ENCODE data around the gene FHL2. TPM values are rescaled to one million over a fixed set of nuclear protein-coding genes. Genes with fewer than 3 reads are reported as not detected.
A peak's percentile ranks its signal among the peaks of the same experiment; 100 is the strongest.

FHL2 gene
- total and polyA plus RNA-seq, 9 of the 15 experiments (the other 6 are each of a cell fraction or from before 2014, with no cell fraction given) = 7.5 to 33.1 (median 23.9) TPM

GRCh38 chr2:105398336-105399206, at the start of gene FHL2 (continued):
- TF ChIP-seq ZKSCAN8 (CRISPR knock-in tag; IDR thresholded peaks at IDR 0.05) (no peak), THRA (IDR thresholded peaks at IDR 0.05) (no peak), PHF21A (IDR thresholded peaks at IDR 0.05; ENCODE audit: borderline replicate concordance, low read depth) (no peak), CHD7 (IDR thresholded peaks at IDR 0.05; ENCODE audit: low read depth, low read length) (no peak), PML (IDR thresholded peaks at IDR 0.05; ENCODE audit: low read length) (peak; percentile 59; the same call in 1 of the 2 replicates), ZNF232 (CRISPR knock-in tag; IDR thresholded peaks at IDR 0.05) (no peak), MAX (CRISPR knock-in tag; IDR thresholded peaks at IDR 0.05) (peak; percentile 35; the same call in 1 of the 2 replicates), FOXA1 (IDR thresholded peaks at IDR 0.05; ENCODE audit: borderline replicate concordance) (no peak), HEY1 (CRISPR knock-in tag; IDR thresholded peaks at IDR 0.05; ENCODE audit: borderline replicate concordance) (no peak), RBM22 (IDR thresholded peaks at IDR 0.05; ENCODE audit: low read depth, low read length, poor library complexity, severe bottlenecking) (no peak), E2F5 (CRISPR knock-in tag; IDR thresholded peaks at IDR 0.05) (no peak), ZNF239 (CRISPR knock-in tag; IDR thresholded peaks at IDR 0.05) (no peak), NFE2L1 (tag; IDR thresholded peaks at IDR 0.05; ENCODE audit: borderline replicate concordance, low read depth) (no peak)
